B cell (primary cell): ENCODE data around the gene TGFBR2. TPM values are rescaled to one million over a fixed set of nuclear protein-coding genes. Genes with fewer than 3 reads are reported as not detected.

Experiments used
- ATAC-seq: fragments of 200-7000 bp; cut with Tn5 transposase; one replicate; pipeline ENCODE4 v1.10.0; 2021; ENCODE audit warnings: low read depth, mild to moderate bottlenecking, moderate number of reproducible peaks, moderate library complexity
- CTCF ChIA-PET: fragments of 350-600 bp; sonication (Branson Sonifier 250); formaldehyde crosslinking; loops from one replicate; lab custom pipeline; 2021; ENCODE audit warnings: antibody characterized with exemption, inconsistent platforms; lab: Charles Lee
- POLR2A ChIA-PET: fragments of 350-600 bp; sonication (Branson Sonifier 250); formaldehyde crosslinking; loops from one replicate; lab custom pipeline; 2021; ENCODE audit warnings: antibody characterized with exemption; lab: Charles Lee
- DNase-seq: peaks from one replicate; pipeline ENCODE4 v3.0.0; 2013
- H2AFZ ChIP-seq: 2 replicates; pipeline ENCODE4 v1.6.1; 2012; ENCODE audit warnings: mild to moderate bottlenecking, low read depth, low read length; ENCODE audit not compliant: insufficient read depth, poor library complexity, severe bottlenecking
- H3K27ac ChIP-seq, 2 donors: 1 replicate in 1 of 2; 2 replicates in 1 of 2; pipeline ENCODE4 v1.5.1; 2012 to 2013; ENCODE audit warnings: low read length in 2 of 2, mild to moderate bottlenecking in 2 of 2, moderate library complexity in 1 of 2
- H3K27me3 ChIP-seq, 4 experiments: fragments of 200-600 bp in 1 of 4; sonication (generic) in 1 of 4; replicated peaks in 1 of 4; 1 replicate in 2 of 4; 2 replicates in 2 of 4; pipeline versions ENCODE4 v1.6.1 to v1.7.0; 2013 to 2016; ENCODE audit warnings: low read length in 3 of 4, mild to moderate bottlenecking in 2 of 4, mixed read lengths in 1 of 4, moderate library complexity in 1 of 4; ENCODE audit not compliant: insufficient read depth in 4 of 4, control insufficient read depth in 3 of 4; ENCODE audit errors: control extremely low read depth in 1 of 4
- H3K36me3 ChIP-seq, 2 experiments: replicated peaks in 1 of 2; 1 replicate in 1 of 2; 2 replicates in 1 of 2; pipeline versions ENCODE4 v1.6.1 to v1.7.1; 2013; ENCODE audit warnings: low read length in 1 of 2; ENCODE audit not compliant: insufficient read depth in 2 of 2, control insufficient read depth in 1 of 2; ENCODE audit errors: control extremely low read depth in 1 of 2, extremely low read depth in 1 of 2
- H3K4me1 ChIP-seq, 2 donors: fragments of 200-600 bp in 1 of 2; sonication (generic) in 1 of 2; 1 replicate in 1 of 2; 2 replicates in 1 of 2; pipeline versions ENCODE4 v1.5.1 to v1.6.1; 2013 to 2017; ENCODE audit warnings: low read length in 2 of 2; ENCODE audit not compliant: control insufficient read depth in 2 of 2, insufficient read depth in 2 of 2
- H3K4me2 ChIP-seq: replicated peaks from 2 replicates; pipeline ENCODE3; 2012; ENCODE audit warnings: mild to moderate bottlenecking, low read depth, low read length; ENCODE audit not compliant: poor library complexity, severe bottlenecking
- H3K4me3 ChIP-seq, 5 experiments: fragments of 200-600 bp in 1 of 5; sonication (generic) in 1 of 5; 1 replicate in 3 of 5; 2 replicates in 2 of 5; pipeline versions ENCODE4 v1.5.1 to v1.7.0; 2011 to 2016; ENCODE audit warnings: low read length in 4 of 5, mild to moderate bottlenecking in 4 of 5, low read depth in 2 of 5, control low read depth in 1 of 5, moderate library complexity in 1 of 5; ENCODE audit not compliant: insufficient read depth in 1 of 5; ENCODE audit errors: control extremely low read depth in 1 of 5, extremely low read depth in 1 of 5
- H3K79me2 ChIP-seq: fragments of 200-600 bp; sonication (generic); one replicate; pipeline ENCODE4 v1.6.0; 2016; ENCODE audit warnings: low read length; ENCODE audit not compliant: control insufficient read depth, insufficient read depth
- H3K9ac ChIP-seq: fragments of 200-600 bp; sonication (generic); 2 replicates; pipeline ENCODE4 v1.6.1; 2017; ENCODE audit warnings: mild to moderate bottlenecking, low read length, moderate library complexity
- H3K9me3 ChIP-seq, 3 donors: one replicate each; pipeline versions ENCODE4 v1.6.1 to v1.7.1; 2013; ENCODE audit warnings: low read length in 2 of 3; ENCODE audit not compliant: control insufficient read depth in 2 of 3, insufficient read depth in 1 of 3; ENCODE audit errors: control extremely low read depth in 1 of 3
- H4K20me1 ChIP-seq: 2 replicates; pipeline ENCODE4 v1.6.0; 2012; ENCODE audit warnings: mild to moderate bottlenecking, low read length; ENCODE audit not compliant: insufficient read depth, control insufficient read depth, poor library complexity, severe bottlenecking
- H3K27ac Mint-ChIP-seq: one replicate; pipeline ENCODE4 v1.8.0; 2021; ENCODE audit warnings: mixed read lengths
- H3K27me3 Mint-ChIP-seq: one replicate; pipeline ENCODE4 v1.8.0; 2021; ENCODE audit warnings: mixed read lengths
- H3K4me1 Mint-ChIP-seq: one replicate; pipeline ENCODE4 v1.8.0; 2021; ENCODE audit warnings: mixed read lengths
- H3K4me3 Mint-ChIP-seq: one replicate; pipeline ENCODE4 v1.8.0; 2021; ENCODE audit warnings: mixed read lengths
- H3K9me3 Mint-ChIP-seq: one replicate; pipeline ENCODE4 v1.8.0; 2022; ENCODE audit warnings: mixed read lengths; ENCODE audit not compliant: insufficient read depth
- EZH2 ChIP-seq: IDR thresholded peaks from 2 replicates; pipeline ENCODE4 v1.6.1; 2012; ENCODE audit warnings: borderline replicate concordance, low read depth, mild to moderate bottlenecking, moderate library complexity, low read length; ENCODE audit not compliant: insufficient read depth, poor library complexity, severe bottlenecking
- WGBS: methylation state at CpG from one replicate; pipeline ENCODE4 v1.1.5; 2013; ENCODE audit warnings: missing lambda C conversion rate; ENCODE audit not compliant: insufficient coverage; 5-methylcytosine and 5-hydroxymethylcytosine counted together
- intact Hi-C: fragments of 100-400 bp; cut with micrococcal nuclease; formaldehyde crosslinking; loops from one replicate; pipeline ENCODE4 v1.10.0; 2022
- polyA plus RNA-seq: library from polyadenylated mRNA; depleted of rRNA; stranded (reverse); fragments of >200 nt; gene quantifications from 2 replicates; pipeline ENCODE4 v1.2.3, GENCODE V29; 2012
- total RNA-seq, 2 donors: library from RNA; stranded (reverse); fragments of 120-200 nt in 1 of 2; gene quantifications; 1 replicate in 1 of 2; 2 replicates in 1 of 2; pipeline versions ENCODE4 v1.2.3 to v1.2.4, GENCODE V29; 2013 to 2022
- TF ChIP-seq, protein P1 (sequence below): fragments of 200-600 bp; IDR thresholded peaks from one replicate; pipeline ENCODE4 v1.8.0; 2022; ENCODE audit warnings: antibody characterized with exemption, mild to moderate bottlenecking

The TGFBR2 gene
- total and polyA plus RNA-seq, 2 donors (not counting 1 experiment from before 2014, with no cell fraction given), result 68.7 to 189 TPM

GRCh38 chr3:30628205-30628900 lies 22.0 kb downstream of the TGFBR2 start:
- CTCF ChIA-PET, result interaction anchor here (0.7 to 2.0 kb wide), 25 partner anchors 9 to 482 kb away, joined by 3 to 20 read pairs (median 4); partner anchors contain the start of gene TGFBR2
- Histone ChIP-seq H3K27ac (peak overlapping the region; percentile 73 to 89), H3K4me2 (peak overlapping the region; percentile 64), H3K36me3 (peaks cover 1 to 39% of the 10 kb centered on the region in 2 experiments), H3K4me3 (no peak overlapping the region), H3K9ac (peak overlapping the region; percentile 36), H3K27me3 (no peaks in the 10 kb centered on the region), H3K4me1 (peaks cover 91 to 99% of the 10 kb centered on the region in 2 donors), H2AFZ (no peak overlapping the region), H4K20me1 (no peaks in the 10 kb centered on the region), H3K9me3 (no peaks in the 10 kb centered on the region), H3K79me2 (peaks cover 100% of the 10 kb centered on the region)
- H3K4me1 Mint-ChIP-seq, result peaks cover 95% of the 10 kb centered on the region
- peak overlapping the region; percentile 72 for H3K4me3 Mint-ChIP-seq
- H3K27me3 Mint-ChIP-seq, result no peaks in the 10 kb centered on the region
- ATAC-seq (no peak), DNase-seq (no peak)
- intact Hi-C loops, result loop anchor here (2.0 to 5.0 kb wide), 2 partner anchors 39 to 310 kb away; no protein-coding TSS in a partner anchor
- 61% methylated on average over 4 of the region's 4 CpGs for WGBS
- H3K9me3 Mint-ChIP-seq, result no peaks in the 10 kb centered on the region
- TF ChIP-seq EZH2, result no peak
- TF ChIP-seq, protein P1, sequence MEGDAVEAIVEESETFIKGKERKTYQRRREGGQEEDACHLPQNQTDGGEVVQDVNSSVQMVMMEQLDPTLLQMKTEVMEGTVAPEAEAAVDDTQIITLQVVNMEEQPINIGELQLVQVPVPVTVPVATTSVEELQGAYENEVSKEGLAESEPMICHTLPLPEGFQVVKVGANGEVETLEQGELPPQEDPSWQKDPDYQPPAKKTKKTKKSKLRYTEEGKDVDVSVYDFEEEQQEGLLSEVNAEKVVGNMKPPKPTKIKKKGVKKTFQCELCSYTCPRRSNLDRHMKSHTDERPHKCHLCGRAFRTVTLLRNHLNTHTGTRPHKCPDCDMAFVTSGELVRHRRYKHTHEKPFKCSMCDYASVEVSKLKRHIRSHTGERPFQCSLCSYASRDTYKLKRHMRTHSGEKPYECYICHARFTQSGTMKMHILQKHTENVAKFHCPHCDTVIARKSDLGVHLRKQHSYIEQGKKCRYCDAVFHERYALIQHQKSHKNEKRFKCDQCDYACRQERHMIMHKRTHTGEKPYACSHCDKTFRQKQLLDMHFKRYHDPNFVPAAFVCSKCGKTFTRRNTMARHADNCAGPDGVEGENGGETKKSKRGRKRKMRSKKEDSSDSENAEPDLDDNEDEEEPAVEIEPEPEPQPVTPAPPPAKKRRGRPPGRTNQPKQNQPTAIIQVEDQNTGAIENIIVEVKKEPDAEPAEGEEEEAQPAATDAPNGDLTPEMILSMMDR, result no peak
- peak overlapping the region; percentile 87 for H3K27ac Mint-ChIP-seq
- POLR2A ChIA-PET, result interaction anchor here (0.7 to 1.0 kb wide), 2 partner anchors 21 to 36 kb away, joined by 3 to 10 read pairs; no protein-coding TSS in a partner anchor
